Right renal pelvis (tissue), 4 donors: ENCODE measurements around the gene DEFB132. TPM values are rescaled to one million over a fixed set of nuclear protein-coding genes. Genes with fewer than 3 reads are reported as not detected.

Source experiments
- DNase-seq, 4 donors: peaks; one replicate each; pipeline ENCODE4 v3.0.0-alpha.2; 2013; ENCODE audit warnings: low read depth in 4 of 4, low spot score in 3 of 4, missing footprints in 1 of 4
- polyA plus RNA-seq, 4 donors: library from polyadenylated mRNA; unstranded; fragments of 120-200 nt; gene quantifications; one replicate each; pipeline ENCODE4 v1.2.1, GENCODE V29; 2013; ENCODE audit not compliant: insufficient read length in 4 of 4

DEFB132 gene
- polyA plus RNA-seq, 4 donors = 0.07 to 0.08 TPM; not detected in 2

DNA sequence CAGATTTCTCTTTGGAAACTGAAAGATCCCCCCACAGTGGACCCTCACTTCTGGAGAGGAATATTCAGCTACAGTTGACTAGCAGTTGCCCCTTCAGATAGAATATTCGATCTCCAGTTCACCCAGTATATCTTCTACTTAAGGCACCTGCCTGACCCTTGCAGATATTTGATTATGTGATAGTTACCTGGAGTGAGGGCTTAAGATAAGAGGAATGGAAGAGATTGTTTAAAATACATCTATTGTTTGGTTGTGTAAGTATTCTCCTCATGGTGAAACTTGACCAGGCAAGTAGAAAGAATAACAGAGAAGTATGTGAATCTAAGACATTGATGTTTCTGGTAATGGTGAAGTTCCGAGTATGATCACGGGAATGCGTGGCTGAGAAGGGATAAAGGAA lies 38.3 kb downstream of the DEFB132 start:
- DNase-seq = no peak

DNA sequence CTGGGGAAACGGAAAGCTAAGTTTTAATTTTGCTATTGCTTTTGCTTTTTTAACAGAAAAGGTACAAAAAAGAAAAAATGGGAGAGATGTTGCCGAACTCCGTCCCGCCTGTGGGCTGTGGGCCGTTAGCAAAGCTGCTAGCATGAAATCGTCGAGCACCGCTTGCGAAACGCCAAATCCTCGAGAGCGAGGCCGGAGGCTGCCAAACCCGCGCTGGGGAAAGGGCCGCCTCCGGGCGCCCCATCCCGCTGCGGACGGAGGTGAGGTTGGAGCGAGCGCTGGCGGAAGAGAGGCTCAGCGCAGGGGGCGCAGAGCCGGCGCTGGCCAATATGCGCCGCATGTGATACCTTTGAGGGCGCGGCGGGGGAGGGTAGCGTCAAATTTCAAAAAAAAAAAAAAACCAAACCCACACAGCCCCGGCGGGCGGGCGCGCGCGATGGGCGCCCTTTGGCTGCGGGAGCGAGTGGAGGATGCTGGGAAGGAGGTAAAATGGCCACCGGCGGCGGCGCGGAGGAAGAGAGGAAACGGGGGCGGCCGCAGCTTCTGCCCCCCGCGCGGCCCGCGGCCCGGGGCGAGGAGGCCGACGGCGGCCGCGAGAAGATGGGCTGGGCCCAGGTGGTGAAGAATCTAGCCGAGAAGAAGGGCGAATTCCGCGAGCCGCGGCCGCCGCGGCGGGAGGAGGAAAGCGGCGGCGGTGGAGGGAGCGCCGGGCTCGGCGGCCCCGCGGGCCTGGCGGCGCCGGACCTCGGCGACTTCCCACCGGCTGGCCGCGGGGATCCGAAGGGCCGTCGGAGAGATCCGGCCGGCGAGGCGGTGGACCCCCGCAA lies 39.8 kb downstream of the DEFB132 start, which contains the start of gene ZCCHC3:
ZCCHC3 (plus strand) TSS at position 473 of the 827 bp plus-strand sequence; CDS start at position 490, 17 bp downstream.
- peak in 3 of 4 donors; percentile 86 to 90 (median 87) for DNase-seq

DNA sequence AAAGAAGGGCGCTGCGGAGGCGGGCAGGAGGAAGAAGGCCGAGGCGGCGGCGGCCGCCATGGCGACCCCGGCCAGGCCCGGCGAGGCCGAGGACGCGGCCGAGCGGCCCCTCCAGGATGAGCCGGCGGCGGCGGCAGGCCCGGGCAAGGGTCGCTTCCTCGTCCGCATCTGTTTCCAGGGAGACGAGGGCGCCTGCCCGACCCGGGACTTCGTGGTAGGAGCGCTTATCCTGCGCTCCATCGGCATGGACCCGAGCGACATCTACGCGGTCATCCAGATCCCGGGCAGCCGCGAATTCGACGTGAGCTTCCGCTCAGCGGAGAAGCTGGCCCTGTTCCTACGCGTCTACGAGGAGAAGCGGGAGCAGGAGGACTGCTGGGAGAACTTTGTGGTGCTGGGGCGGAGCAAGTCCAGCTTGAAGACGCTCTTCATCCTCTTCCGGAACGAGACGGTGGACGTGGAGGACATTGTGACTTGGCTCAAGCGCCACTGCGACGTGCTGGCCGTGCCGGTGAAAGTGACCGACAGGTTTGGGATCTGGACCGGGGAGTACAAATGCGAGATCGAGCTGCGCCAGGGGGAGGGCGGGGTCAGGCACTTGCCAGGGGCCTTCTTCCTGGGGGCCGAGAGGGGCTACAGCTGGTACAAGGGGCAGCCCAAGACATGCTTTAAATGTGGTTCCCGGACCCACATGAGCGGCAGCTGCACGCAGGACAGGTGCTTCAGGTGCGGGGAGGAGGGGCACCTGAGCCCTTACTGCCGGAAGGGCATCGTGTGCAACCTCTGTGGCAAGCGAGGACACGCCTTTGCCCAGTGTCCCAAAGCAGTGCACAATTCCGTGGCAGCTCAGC lies 40.6 kb downstream of the DEFB132 start:
- no peak for DNase-seq

DNA sequence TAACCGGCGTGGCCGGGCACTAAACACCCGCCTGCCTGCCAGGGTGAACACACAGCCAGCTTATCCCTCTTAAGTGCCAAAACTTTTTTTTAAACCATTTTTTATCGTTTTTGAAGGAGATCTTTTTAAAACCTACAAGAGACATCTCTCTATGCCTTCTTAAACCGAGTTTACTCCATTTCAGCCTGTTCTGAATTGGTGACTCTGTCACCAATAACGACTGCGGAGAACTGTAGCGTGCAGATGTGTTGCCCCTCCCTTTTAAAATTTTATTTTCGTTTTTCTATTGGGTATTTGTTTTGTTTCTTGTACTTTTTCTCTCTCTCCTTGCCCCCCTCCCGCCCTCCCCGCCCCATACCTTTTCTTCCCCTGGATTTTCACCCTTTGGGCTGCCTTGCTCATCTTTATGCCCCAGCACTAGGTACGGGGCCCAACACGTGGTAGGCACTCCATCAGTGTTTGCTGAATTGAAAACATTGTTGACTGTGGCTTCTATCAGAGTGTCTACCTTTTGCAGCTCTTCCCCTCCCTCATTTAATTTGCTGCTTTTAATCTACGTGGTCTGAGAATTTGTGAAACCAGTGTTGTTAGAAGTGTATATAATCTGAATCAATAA lies 41.4 kb downstream of the DEFB132 start:
- DNase-seq = no peak

DNA sequence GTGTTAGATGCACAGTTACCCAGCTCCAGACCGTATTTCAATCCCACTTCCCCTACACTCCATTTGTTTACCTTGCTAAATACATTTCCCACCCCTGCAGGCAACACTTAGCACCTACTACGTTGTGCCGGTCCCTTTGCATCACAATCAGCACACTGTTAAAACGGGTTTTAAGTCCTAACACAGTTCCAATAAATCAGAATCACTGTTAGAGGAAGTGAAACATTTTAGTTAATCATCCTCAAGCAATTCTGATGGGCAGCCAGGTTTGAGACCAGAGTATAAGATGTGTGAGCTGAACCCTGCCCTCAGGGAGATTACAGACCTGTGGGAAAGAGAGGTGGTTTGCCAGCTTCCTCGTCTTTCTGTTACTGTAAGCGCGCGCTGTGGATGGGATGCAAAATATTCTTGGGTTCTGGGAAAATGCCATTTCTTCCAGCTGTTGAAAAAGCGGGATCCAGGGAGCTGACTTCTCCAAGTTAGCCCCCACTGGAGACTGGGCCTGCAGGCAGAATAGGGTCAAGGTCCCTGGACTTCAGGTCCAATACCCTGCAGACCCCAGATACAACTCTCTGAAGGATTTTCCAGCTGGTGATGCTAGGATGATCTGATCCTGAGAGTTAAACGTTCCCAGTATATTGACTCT lies 42.9 kb downstream of the DEFB132 start:
- no peak for DNase-seq

DNA sequence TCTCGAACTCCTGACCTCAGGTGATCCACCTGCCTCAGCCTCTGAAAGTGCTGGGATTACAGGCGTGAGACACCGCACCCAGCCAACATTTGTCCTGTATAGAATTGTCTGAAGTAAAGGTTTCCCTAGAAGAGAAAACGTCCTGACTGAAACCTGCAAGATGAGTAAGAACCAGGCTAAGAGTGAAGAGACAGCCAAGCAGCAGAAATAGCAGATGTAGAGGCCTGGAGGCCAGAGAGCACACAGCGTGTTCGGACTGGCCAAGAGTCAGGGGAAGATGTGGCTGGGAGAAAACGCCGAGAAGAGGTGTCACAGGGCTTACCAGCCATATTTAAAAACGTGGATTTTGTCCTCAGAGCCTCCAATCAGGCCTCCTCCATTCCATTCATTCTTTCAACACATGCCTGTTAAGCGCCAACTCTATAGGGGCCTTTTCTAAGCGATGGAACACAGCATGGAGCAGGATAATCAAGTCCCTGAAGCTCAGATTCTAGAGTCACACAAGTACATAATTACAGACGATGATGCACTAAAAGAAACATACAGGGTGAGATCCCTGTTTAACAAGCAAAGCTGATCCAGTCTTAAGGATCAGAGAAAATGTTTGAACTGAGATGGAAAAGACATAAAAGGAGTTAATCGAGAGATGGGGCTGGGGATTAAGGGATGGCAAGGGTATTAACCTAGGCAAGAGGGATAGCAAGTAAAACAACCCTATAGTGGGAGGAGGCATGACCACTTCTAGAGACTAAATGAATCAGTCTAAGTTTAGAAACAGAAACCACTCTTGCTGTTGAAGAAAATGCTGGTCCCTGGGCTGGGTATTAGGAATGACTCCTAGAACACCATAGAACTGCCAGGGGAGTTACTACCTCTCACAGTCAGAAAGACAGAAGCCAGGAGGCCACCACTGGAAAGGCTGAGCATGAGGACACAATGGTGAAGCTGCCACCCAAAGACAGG lies 44.6 kb downstream of the DEFB132 start:
- DNase-seq = no peak

DNA sequence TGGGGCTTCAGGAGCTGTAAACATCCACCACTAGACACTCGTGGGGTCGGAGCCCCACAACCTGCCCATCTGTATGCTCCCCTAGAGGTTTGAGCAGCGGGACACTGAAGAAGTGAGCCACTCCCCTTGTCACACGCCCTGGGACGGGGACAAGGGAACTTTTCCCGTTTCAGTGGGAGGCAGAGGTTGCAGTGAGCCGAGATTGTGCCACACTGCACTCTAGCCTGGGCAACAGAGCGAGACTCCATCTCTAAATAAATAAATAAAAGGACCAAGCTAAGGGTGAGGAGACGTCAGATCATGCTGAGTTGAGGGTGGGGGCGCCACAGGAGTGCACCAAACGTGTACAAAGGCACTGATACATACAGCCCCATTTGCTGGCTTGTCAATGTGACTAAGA lies 48.2 kb downstream of the DEFB132 start:
- DNase-seq = no peak

DNA sequence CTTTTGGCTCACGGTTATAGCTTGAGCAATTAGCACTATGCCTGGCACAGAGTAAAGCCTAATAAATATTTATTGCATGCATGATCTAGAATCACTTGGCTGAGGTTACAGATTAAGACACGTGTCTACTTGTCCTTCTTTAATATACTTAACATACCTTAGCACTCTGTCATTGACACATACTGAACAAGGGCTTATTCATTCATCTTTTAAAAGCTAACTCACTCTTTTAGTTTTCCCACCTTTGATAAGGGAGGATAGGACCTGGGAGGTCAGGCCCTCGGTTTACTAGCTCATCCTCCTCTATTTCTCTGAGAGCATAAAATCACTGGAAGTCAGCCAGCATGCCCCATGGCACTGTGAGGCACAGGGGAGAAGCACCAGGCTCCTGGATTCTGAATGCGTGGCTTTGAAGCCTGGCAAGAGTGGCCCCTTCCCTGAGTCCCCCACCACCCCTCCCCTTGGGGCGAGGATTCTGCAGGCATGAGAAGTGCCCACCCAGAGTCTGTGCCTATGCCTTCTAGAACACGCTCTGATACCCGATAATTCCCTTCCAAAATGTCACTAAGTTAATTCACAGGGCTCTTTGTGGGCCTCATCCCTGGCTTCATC lies 51.0 kb downstream of the DEFB132 start:
- DNase-seq = no peak

DNA sequence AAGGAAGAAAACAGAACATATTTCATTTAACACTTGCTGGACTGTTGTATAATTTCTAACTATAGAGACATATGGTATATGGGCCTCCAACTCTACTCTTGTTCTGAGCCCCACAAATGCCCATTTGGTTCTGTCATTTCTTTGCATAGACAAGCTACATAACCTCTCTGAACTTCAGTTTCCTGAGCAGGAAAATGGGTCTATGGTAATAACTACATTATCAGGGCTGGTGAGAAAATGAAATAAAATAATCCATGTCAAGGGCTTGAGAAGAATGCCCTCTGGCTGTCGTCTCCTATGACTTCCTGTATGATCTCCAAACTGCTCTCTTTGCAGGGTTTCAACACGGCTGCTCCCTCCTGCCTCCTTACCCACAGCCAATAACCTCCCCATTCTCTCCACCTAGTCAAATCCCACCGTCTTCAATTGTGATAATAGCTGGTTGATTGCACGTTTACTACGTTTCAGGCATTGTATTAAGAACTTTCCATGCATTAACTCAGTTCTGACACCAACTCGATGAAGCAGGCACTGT lies 51.8 kb downstream of the DEFB132 start:
- DNase-seq = no peak

DNA sequence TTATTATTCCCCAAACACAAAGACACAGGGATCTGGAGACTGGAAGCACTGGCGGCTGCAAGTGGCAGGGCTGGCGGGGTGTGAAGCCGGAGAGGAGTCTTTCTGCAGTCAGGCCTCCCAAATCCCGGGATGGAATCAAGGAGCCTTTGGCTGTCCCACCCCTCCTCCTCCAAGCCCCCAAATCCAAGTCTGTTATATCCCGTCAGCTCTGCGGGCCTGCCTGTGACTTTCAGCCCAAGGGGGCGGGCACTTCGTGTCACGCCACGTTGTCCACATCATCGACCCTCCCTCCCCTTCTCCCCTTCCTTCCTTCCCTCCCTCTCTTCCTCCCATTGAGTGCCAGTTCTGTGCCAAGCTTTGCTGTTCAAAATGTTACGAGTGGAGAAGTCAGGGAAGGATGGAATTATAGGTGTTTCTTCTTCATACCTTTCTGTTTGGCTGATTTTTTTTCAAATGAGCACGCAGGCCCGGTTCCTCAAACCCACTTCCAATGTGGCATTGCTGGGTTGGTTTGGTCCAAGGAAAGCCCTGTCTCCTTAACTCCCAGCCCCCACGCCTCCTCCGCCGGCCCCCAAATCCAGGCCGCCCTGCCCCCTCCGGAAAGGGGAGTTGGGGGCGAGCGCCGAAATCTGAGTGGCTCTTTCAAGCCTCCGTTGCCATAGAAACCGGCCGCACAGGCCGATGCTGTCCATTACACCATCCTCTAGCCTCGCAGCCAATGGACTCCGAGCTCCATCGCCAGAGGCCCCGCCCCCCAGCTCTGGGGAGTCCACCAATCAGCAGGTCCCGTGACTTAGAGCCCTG lies 52.5 kb downstream of the DEFB132 start:
- DNase-seq = peak in 3 of 4 donors; percentile 97 to 99 (median 97)

DNA sequence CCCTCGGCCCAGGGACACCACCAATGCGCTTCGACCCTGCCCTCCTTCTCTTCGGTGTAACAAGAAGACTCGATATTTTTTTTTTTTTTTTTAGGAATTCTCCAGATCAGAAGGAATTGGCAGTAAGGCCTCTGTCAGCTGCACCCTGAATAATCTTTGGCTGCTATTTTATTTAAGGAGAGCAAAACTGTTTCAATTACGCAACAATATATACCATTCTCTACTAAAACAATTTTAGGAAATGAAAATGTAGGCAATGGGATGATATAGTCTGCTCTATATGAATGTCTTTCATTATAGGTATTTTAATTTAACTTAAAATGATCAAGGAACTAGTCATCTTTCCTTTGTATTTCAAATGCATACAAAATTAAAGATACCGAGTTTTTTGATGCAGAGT lies 53.1 kb downstream of the DEFB132 start:
- no peak for DNase-seq

Other genes with a start within 250 kb of the DEFB132 start
- gene DEFB125, start 170.1 kb upstream of the DEFB132 start, polyA plus RNA-seq = not detected
- not detected for gene DEFB126, start 115.1 kb upstream of the DEFB132 start, polyA plus RNA-seq
- gene DEFB127, start 100.3 kb upstream of the DEFB132 start, polyA plus RNA-seq = not detected
- not detected for gene DEFB128, start 68.0 kb upstream of the DEFB132 start, polyA plus RNA-seq
- gene DEFB129, start 30.5 kb upstream of the DEFB132 start, polyA plus RNA-seq = not detected
- 10 to 100 TPM; 33.1 to 39.6 (median 34.9) TPM for gene C20orf96, start 33.0 kb downstream of the DEFB132 start, polyA plus RNA-seq
- 10 to 100 TPM; 49.6 to 57.3 (median 52.0) TPM for gene ZCCHC3, start 39.8 kb downstream of the DEFB132 start, polyA plus RNA-seq
- 10 to 100 TPM; 30.7 to 37.2 (median 33.7) TPM for gene SOX12, start 67.8 kb downstream of the DEFB132 start, polyA plus RNA-seq
- gene NRSN2, start 89.4 kb downstream of the DEFB132 start, polyA plus RNA-seq = 10 to 100 TPM; 49.3 to 53.5 (median 51.6) TPM
- gene TRIB3, start 123.0 kb downstream of the DEFB132 start, polyA plus RNA-seq = 1 to 10 TPM; 3.2 to 5.5 (median 4.0) TPM
- gene RBCK1, start 150.6 kb downstream of the DEFB132 start, polyA plus RNA-seq = 10 to 100 TPM; 74.1 to 89.0 (median 80.0) TPM
- gene TBC1D20, start 204.8 kb downstream of the DEFB132 start, polyA plus RNA-seq = 10 to 100 TPM; 30.5 to 37.1 (median 33.6) TPM